DOHH2 (cell line): Measurements from ENCODE around the gene BRPF3.

Source experiments
- CTCF ChIP-seq: fragments of 200-600 bp; sonication (generic); IDR thresholded peaks from one replicate; pipeline ENCODE4 v1.5.1; 2014; ENCODE audit warnings: antibody characterized with exemption, mild to moderate bottlenecking, low read depth, low read length; ENCODE audit not compliant: poor library complexity, severe bottlenecking
- EZH2phosphoT487 ChIP-seq: fragments of 200-600 bp; sonication (generic); IDR thresholded peaks from 2 replicates; pipeline ENCODE4 v1.6.1; 2017; ENCODE audit warnings: borderline replicate concordance, mild to moderate bottlenecking, antibody characterized with exemption, low read length, moderate library complexity, mixed read lengths

GRCh38 chr6:36180126-36180525, 16.4 kb upstream of the BRPF3 start:
- TF ChIP-seq CTCF (no peak), EZH2phosphoT487 (no peak)
